GM18870 (cell line): Measurements from ENCODE around the gene SUSD3.

ENCODE experiments used
- ATAC-seq: cut with Tn5 transposase; IDR thresholded peaks from one replicate; pipeline ENCODE4 v1.9.1; 2021; ENCODE audit warnings: moderate library complexity; ENCODE audit not compliant: unreplicated experiment

SUSD3 gene

DNA sequence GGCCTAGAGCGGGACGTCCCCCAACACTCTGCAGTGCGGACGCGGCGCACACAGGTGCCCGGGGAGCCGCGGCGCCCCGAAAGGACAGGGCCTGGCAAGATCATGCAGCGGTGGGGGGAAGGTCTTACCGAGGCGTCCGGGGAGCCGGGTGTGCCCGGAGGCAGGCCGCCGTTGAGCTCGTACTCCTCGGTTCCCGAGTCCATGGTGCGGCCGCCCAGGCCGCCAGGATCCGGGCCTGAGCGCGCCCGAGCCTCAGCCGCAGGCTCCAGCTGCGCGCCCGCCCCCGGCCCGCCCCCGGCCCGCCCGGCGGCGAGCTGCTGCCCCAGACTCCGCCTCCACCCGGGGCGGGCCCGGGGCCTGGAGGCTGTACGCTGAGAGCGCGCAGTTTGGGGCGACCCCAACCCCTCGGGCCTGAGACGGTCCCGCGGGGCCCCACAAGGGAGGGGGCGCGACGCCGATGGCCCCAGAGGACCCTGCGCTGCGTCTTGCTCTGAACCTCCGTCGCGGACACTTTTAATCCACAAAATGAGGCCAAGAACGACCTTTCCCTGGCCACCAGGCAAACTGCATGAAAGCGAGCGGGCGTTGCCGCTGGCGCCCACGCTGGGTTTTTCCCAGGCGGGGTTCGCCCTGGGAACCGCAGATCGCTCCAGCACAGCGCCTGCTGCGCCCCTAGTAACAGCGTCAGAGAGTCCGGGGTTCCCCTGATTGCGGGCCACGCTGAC lies 75.7 kb downstream of the SUSD3 start, which contains the start of gene NINJ1:
TSS of gene NINJ1 (minus strand) at position 237 of the 725 bp plus-strand sequence. CDS start at position 203, 34 bp downstream.
- peak; percentile 57 for ATAC-seq
